AG10803 (cell line): Measurements from ENCODE around the gene ASB1.

Source experiments
- DNase-seq: peaks from one replicate; pipeline ENCODE4 v3.0.0; 2010; ENCODE audit warnings: low read depth
- H3K4me3 ChIP-seq: 2 replicates; pipeline ENCODE4 v1.5.1; 2011; ENCODE audit warnings: mild to moderate bottlenecking, low read length, control low read depth
- TF ChIP-seq, protein P1 (sequence below): conservative IDR thresholded peaks from 2 replicates; pipeline ENCODE4 v1.5.1; 2011; ENCODE audit warnings: mild to moderate bottlenecking, low read length, control low read depth, inconsistent platforms

The ASB1 gene

DNA sequence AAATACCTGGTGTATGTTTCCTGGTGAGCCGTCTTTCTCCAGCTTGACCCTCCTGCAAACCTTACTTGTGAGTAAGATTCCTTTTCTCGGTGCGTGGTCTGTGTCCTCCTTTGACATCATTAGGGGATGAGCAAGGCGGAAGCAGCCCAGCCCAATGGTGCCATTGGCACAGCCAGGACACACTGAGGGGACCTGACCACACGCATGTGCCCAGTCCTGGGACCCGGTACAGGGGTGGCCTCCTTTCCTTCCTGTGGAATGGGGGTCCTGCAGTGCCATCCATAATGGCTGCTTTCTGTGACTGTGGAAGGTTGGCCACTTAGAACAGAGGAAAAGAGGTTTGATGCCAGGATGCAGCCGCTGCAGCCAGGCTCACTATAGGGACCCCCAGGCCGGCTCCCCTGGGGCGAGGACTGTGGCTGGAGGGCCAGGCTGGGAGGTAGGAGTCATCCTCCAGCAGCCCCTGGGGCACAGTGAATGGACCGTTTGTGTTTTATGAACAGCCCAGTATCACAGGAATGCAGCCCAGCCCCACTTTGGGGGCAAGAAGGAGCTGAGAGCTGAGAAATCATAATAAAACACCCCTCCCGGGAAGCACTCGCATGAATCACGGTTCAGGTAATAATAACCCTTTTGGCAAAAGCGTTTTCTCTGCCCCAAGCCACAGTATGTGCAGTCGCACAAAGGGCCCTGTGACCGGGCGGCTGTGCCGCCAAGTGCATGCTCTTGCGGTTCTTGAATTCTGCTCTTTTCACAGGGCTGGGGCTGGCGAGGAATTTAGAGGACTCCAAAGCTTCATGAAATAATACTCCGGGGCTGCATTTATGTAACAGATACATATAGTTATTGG is 73.2 kb downstream of the ASB1 start:
- TF ChIP-seq, protein P1, sequence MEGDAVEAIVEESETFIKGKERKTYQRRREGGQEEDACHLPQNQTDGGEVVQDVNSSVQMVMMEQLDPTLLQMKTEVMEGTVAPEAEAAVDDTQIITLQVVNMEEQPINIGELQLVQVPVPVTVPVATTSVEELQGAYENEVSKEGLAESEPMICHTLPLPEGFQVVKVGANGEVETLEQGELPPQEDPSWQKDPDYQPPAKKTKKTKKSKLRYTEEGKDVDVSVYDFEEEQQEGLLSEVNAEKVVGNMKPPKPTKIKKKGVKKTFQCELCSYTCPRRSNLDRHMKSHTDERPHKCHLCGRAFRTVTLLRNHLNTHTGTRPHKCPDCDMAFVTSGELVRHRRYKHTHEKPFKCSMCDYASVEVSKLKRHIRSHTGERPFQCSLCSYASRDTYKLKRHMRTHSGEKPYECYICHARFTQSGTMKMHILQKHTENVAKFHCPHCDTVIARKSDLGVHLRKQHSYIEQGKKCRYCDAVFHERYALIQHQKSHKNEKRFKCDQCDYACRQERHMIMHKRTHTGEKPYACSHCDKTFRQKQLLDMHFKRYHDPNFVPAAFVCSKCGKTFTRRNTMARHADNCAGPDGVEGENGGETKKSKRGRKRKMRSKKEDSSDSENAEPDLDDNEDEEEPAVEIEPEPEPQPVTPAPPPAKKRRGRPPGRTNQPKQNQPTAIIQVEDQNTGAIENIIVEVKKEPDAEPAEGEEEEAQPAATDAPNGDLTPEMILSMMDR, result no peak
- DNase-seq, result no peak
- H3K4me3 ChIP-seq, result no peak overlapping the region

DNA sequence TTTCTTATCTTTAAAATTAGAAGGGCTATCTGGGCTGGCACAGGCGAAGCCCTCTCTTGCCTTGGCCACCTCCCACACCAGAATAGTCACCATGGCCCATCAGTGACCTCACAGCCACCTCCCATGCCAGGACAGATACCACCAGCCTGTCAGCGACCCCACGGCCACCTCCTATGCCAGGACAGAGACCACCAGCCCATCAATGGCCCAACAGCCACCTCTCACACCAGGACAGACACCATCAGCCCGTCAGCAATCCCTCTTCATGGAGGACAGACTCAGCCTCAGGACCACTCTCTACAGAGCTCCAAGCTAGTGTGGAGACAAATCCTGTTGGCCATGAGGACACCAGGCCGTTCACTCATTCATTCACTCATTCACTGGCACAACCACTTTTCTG is 74.6 kb downstream of the ASB1 start:
- TF ChIP-seq, protein P1, result no peak
- no peak for DNase-seq
- H3K4me3 ChIP-seq, result no peak overlapping the region
